Spleen (tissue), 13 donors: Measurements from ENCODE around the gene CYP20A1. TPM values are rescaled to one million over a fixed set of nuclear protein-coding genes. Genes with fewer than 3 reads are reported as not detected.
"Not testable (repeated sequence)": the region's sequence is repeated elsewhere in the genome, so short reads cannot be mapped to it uniquely, and the experiment has no call there.

ENCODE experiments used
- DNase-seq: peaks from one replicate; pipeline ENCODE4 v3.0.0-alpha.2; 2020
- H3K27ac ChIP-seq, 8 donors: fragments of 200-600 bp; sonication (generic) in 7 of 8; 1 replicate in 4 of 8; 2 replicates in 4 of 8; pipeline versions ENCODE4 v1.5.0 to v1.8.0; 2016 to 2021; ENCODE audit warnings: inconsistent platforms in 4 of 8, mild to moderate bottlenecking in 4 of 8, moderate library complexity in 1 of 8
- H3K27me3 ChIP-seq, 7 donors: fragments of 200-600 bp; sonication (generic) in 6 of 7; replicated peaks in 1 of 7; 1 replicate in 4 of 7; 2 replicates in 3 of 7; pipeline versions ENCODE4 v1.5.0 to v1.8.0; 2016 to 2021; ENCODE audit warnings: inconsistent platforms in 3 of 7, mild to moderate bottlenecking in 1 of 7
- H3K36me3 ChIP-seq, 6 donors: fragments of 200-600 bp; sonication (generic) in 5 of 6; 1 replicate in 4 of 6; 2 replicates in 2 of 6; pipeline versions ENCODE4 v1.5.0 to v1.8.0; 2016 to 2021; ENCODE audit warnings: inconsistent platforms in 2 of 6
- H3K4me1 ChIP-seq, 6 donors: fragments of 200-600 bp; sonication (generic) in 5 of 6; 1 replicate in 3 of 6; 2 replicates in 3 of 6; pipeline versions ENCODE4 v1.5.0 to v1.8.0; 2016 to 2021; ENCODE audit warnings: inconsistent platforms in 3 of 6
- H3K4me3 ChIP-seq, 8 donors: fragments of 200-600 bp; sonication (generic) in 7 of 8; 1 replicate in 4 of 8; 2 replicates in 4 of 8; pipeline versions ENCODE4 v1.5.0 to v1.8.0; 2016 to 2021; ENCODE audit warnings: inconsistent platforms in 4 of 8, mild to moderate bottlenecking in 4 of 8, moderate library complexity in 2 of 8
- H3K9me3 ChIP-seq, 8 donors: fragments of 200-600 bp; sonication (generic) in 7 of 8; 1 replicate in 4 of 8; 2 replicates in 4 of 8; pipeline versions ENCODE4 v1.5.0 to v1.8.0; 2016 to 2021; ENCODE audit warnings: inconsistent platforms in 4 of 8
- POLR2A ChIP-seq, 3 donors: fragments of 450-650 bp; IDR thresholded peaks; one replicate each; pipeline ENCODE4 v1.5.1; 2017; ENCODE audit warnings: antibody characterized with exemption in 3 of 3, mild to moderate bottlenecking in 1 of 3
- POLR2AphosphoS5 ChIP-seq, 3 donors: sonication (generic); formaldehyde crosslinking; IDR thresholded peaks; one replicate each; pipeline ENCODE4 v1.5.1; 2017; ENCODE audit warnings: antibody characterized with exemption in 3 of 3
- WGBS, 5 donors: extraction: QIAGEN DNeasy Blood & Tissue Kit in 3 of 5; methylation state at CpG; one replicate each; pipeline versions ENCODE4 v1.1.5 to v1.1.7; 2013 to 2018; 5-methylcytosine and 5-hydroxymethylcytosine counted together
- intact Hi-C: fragments of 100-400 bp; cut with DNase I; formaldehyde crosslinking; loops from one replicate; pipeline ENCODE4 v1.15.0; 2023; ENCODE audit warnings: low total_unique reads
- long read RNA-seq, 2 donors: transcript quantifications; one replicate each; lab custom pipeline, GENCODE V29; 2026
- polyA plus RNA-seq, 3 donors: library from polyadenylated mRNA; stranded (reverse); fragments of 200-250 nt; gene quantifications; one replicate each; pipeline ENCODE4 v1.2.1, GENCODE V29; 2013
- total RNA-seq, 7 donors: library from RNA; depleted of rRNA in 3 of 7; stranded (reverse); fragments of >200 nt in 3 of 7; fragmentation: NEBNext Ultra II Directional in 4 of 7; extraction: Animal tissue kit (Norgen Biotek cat#: 25700) in 4 of 7; gene quantifications; one replicate each; pipeline versions ENCODE4 v1.1.0 to v1.2.1, GENCODE V29; 2016 to 2021
- TF ChIP-seq, protein P1 (sequence below), 11 experiments: fragments of 200-600 bp in 7 of 11; fragments of 450-650 bp in 4 of 11; sonication (generic) in 4 of 11; IDR thresholded peaks in 8 of 11; conservative IDR thresholded peaks in 3 of 11; 1 replicate in 7 of 11; 2 replicates in 4 of 11; pipeline versions ENCODE4 v1.4.0 to v1.8.0; 2016 to 2021; ENCODE audit warnings: antibody characterized with exemption in 11 of 11, inconsistent platforms in 4 of 11, mild to moderate bottlenecking in 1 of 11
- donor health status: healthy with polysubstance abuse.
- donor health status: DM: no; HTN: no; CAD: no; lungs with moderate emphysema.
- donor health status: DM: no; HTN: no; CAD: no.
- donor health status: Bipolar disorder and iron deficiency.
- donor health status: healthy.
- donor health status: DM: no; HTN: no; CAD: no.
- donor health status: DM: yes; HTN: yes; CAD: no.

The CYP20A1 gene, protein sequence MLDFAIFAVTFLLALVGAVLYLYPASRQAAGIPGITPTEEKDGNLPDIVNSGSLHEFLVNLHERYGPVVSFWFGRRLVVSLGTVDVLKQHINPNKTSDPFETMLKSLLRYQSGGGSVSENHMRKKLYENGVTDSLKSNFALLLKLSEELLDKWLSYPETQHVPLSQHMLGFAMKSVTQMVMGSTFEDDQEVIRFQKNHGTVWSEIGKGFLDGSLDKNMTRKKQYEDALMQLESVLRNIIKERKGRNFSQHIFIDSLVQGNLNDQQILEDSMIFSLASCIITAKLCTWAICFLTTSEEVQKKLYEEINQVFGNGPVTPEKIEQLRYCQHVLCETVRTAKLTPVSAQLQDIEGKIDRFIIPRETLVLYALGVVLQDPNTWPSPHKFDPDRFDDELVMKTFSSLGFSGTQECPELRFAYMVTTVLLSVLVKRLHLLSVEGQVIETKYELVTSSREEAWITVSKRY
- total RNA-seq (10 to 100 TPM; 23.3 to 32.2 (median 28.1) TPM), polyA plus RNA-seq (1 to 10 TPM; 6.5 to 9.7 (median 7.2) TPM)
- long read RNA-seq, donor 1, partial matches to known transcripts: 0 of 3 reads
- long read RNA-seq, donor 1, other reads (novel, unspliced or antisense): 0 of 3 reads
- long read RNA-seq, donor 2, partial matches to known transcripts: 0 of 4 reads
- long read RNA-seq, donor 2, other reads (novel, unspliced or antisense): 0 of 4 reads

DNA sequence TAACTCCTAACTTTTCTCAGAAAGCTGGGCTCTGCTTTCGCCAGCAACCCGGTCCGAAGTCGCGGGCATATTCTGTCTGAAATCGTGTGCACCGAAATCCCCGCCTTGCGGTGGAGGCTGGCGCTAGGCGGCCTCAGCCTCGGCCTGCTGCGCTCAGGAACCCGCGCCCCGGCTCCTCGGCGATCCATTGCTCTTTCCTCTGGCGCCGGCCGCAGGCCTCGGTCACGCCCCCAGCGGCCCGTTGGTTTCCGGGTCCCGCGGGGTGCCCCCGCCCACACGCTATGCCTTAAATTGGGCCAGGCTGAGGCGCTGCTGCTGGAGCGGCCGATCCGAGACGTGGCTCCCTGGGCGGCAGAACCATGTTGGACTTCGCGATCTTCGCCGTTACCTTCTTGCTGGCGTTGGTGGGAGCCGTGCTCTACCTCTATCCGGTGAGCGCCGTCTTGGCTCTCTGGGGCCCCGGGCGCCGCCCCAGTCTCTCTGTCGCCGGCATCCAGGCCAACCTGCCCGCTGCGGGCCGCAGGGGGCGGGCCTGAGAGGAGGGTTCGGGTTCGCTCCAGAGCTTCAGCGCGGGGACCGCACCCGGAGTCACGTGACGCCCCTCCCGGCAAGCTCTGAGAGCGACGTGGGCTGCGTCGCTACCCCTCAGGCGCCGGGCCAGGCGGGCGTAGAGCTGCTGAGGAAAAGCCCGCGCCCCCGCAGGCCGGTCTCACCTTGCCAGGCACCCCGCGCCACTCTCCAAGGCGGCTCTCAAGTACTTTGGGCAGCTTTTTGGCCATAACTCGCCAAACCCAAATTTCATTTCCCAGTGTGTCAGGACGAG, at the start of gene CYP20A1:
CYP20A1 (plus strand) TSS at position 315 of the 823 bp plus-strand sequence; CDS start at position 360, 45 bp downstream.
- no peaks in the 10 kb centered on the region for H3K9me3 ChIP-seq
- H3K27ac ChIP-seq: peak within 1 kb of the TSS; percentile 89 to 98 (median 97)
- H3K4me3 ChIP-seq: peak within 1 kb of the TSS; percentile 67 to 85 (median 77)
- TF ChIP-seq POLR2A (IDR thresholded peaks at IDR 0.05) (peak; percentile 5 to 67 (median 35)), POLR2AphosphoS5 (IDR thresholded peaks at IDR 0.05) (peak; percentile 95 to 97 (median 95))
- TF ChIP-seq, protein P1, sequence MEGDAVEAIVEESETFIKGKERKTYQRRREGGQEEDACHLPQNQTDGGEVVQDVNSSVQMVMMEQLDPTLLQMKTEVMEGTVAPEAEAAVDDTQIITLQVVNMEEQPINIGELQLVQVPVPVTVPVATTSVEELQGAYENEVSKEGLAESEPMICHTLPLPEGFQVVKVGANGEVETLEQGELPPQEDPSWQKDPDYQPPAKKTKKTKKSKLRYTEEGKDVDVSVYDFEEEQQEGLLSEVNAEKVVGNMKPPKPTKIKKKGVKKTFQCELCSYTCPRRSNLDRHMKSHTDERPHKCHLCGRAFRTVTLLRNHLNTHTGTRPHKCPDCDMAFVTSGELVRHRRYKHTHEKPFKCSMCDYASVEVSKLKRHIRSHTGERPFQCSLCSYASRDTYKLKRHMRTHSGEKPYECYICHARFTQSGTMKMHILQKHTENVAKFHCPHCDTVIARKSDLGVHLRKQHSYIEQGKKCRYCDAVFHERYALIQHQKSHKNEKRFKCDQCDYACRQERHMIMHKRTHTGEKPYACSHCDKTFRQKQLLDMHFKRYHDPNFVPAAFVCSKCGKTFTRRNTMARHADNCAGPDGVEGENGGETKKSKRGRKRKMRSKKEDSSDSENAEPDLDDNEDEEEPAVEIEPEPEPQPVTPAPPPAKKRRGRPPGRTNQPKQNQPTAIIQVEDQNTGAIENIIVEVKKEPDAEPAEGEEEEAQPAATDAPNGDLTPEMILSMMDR (IDR thresholded peaks at IDR 0.05 in 8 of 11, conservative IDR thresholded peaks at IDR 0.05 in 3 of 11): peak; percentile 15 to 63 (median 49)
- H3K27me3 ChIP-seq: no peaks in the 10 kb centered on the region
- peaks cover 0 to 24% (median 10%) of the 10 kb centered on the region in 6 donors for H3K36me3 ChIP-seq
- DNase-seq: peak; percentile 100
- intact Hi-C loops: no loop called here
- 0 to 1% (median 0%) methylated on average over 63 to 80 of the region's 80 CpGs for WGBS, 5 donors
- peaks cover 12 to 45% (median 26%) of the 10 kb centered on the region in 6 donors for H3K4me1 ChIP-seq

DNA sequence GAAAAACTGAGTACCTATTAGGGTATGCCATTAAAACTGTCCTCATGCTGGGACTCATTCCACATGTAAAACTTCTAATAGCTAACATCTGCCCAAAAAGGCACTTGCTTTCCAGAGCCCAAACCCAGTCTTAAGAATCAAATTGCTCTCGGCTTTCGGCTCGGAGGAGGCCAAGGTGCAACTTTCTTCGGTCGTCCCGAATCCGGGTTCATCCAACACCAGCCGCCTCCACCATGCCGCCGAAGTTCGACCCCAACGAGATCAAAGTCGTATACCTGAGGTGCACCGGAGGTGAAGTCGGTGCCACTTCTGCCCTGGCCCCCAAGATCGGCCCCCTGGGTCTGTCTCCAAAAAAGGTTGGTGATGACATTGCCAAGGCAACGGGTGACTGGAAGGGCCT, 48.3 kb upstream of the CYP20A1 start:
- H3K9me3 ChIP-seq, H3K4me3 ChIP-seq, H3K27me3 ChIP-seq, H3K27ac ChIP-seq, intact Hi-C loops, H3K4me1 ChIP-seq, DNase-seq: not testable (repeated sequence)
- 96 to 98% (median 97%) methylated on average over 9 to 17 of the region's 17 CpGs for WGBS, 5 donors
- H3K36me3 ChIP-seq: peaks cover 0 to 80% (median 18%) of the 10 kb centered on the region in 6 donors

DNA sequence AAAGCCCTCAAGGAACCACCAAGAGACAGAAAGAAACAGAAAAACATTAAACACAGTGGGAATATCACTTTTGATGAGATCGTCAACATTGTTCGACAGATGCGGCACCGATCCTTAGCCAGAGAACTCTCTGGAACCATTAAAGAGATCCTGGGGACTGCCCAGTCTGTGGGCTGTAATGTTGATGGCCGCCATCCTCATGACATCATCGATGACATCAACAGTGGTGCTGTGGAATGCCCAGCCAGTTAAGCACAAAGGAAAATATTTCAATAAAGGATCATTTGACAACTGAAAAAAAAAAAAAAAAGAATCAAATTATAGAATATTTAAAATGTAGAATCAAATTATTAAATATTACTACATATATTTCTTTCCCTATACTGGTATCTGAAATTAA, 47.8 kb upstream of the CYP20A1 start:
- H3K9me3 ChIP-seq, H3K27me3 ChIP-seq, H3K4me3 ChIP-seq, DNase-seq, H3K4me1 ChIP-seq, intact Hi-C loops, H3K27ac ChIP-seq: not testable (repeated sequence)
- peaks cover 0 to 81% (median 18%) of the 10 kb centered on the region in 6 donors for H3K36me3 ChIP-seq
- WGBS, 5 donors: 95 to 99% (median 98%) methylated on average over 6 of the region's 6 CpGs

DNA sequence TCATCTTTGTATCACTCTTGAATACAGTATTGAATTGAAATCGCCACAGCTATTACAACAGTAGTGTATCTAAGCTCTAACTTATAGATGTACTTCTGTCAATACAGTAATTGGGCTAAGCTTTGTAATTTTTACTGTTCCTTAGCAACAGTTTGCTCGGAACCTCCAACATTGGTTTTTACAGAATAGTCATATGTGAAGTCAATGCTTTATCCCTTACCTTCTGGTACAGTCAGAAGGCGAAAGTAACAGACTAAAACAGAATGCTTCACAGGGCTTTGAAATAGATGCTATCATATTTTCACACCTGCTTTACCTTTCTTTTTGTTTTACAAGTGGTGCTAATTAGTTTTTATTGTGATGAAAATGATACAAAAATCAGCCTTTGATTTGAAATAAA, 46.9 kb upstream of the CYP20A1 start:
- H3K27me3 ChIP-seq: no peaks in the 10 kb centered on the region
- WGBS, 5 donors: 86 to 93% (median 90%) methylated on average over 3 of the region's 3 CpGs
- H3K4me1 ChIP-seq: no peaks in the 10 kb centered on the region
- no peak overlapping the region for H3K27ac ChIP-seq
- TF ChIP-seq POLR2A (IDR thresholded peaks at IDR 0.05): no peak
- no peaks in the 10 kb centered on the region for H3K9me3 ChIP-seq
- intact Hi-C loops: no loop called here
- no peak overlapping the region for H3K4me3 ChIP-seq
- peaks cover 0 to 75% (median 18%) of the 10 kb centered on the region in 6 donors for H3K36me3 ChIP-seq
- DNase-seq: no peak

DNA sequence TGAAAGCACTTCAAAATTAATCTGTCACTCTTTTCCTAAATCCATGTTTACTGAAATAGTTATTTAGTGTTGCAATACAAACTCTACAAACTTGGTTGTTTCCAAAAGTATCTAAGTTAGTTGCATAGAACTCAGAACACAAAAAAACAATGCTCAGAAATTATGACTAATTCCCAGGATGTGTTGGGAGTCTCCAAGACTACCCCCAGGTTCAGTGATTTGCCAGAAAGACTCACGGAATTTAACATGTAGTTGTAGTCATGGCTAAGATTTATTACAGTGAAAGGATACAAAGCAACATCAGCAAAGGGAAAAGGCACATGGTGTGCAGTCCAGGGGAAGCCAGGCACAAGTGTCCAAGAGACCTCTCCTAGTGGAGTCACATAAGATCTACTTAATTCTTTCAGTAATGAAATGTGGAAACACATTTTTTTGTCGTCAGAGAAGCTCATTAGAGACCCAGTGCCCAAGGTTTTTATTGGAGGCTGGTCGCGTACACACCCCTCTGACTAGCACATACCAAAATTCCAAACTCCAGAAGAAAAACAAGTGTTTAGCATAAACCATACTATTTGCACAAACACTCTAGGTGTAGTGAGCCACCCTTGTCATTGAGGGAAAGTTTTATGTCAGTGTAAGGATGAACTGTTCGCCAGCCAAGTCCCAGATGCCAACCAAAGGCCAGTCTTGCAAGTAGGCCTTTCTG, 43.3 kb upstream of the CYP20A1 start:
- intact Hi-C loops: no loop called here

More for the DNA sequence above, 43.3 kb upstream of the CYP20A1 start:
- Histone ChIP-seq H3K4me1 (no peaks in the 10 kb centered on the region), H3K36me3 (peaks cover 0 to 84% (median 14%) of the 10 kb centered on the region in 6 donors), H3K9me3 (no peaks in the 10 kb centered on the region), H3K27me3 (no peaks in the 10 kb centered on the region), H3K27ac (no peak overlapping the region), H3K4me3 (no peak overlapping the region)
- TF ChIP-seq POLR2A (IDR thresholded peaks at IDR 0.05) (no peak), POLR2AphosphoS5 (IDR thresholded peaks at IDR 0.05) (no peak)
- TF ChIP-seq, protein P1 (IDR thresholded peaks at IDR 0.05 in 8 of 11, conservative IDR thresholded peaks at IDR 0.05 in 3 of 11): no peak
- 94 to 98% (median 95%) methylated on average over 5 of the region's 5 CpGs for WGBS, 5 donors
- no peak for DNase-seq
